IMR-90 (cell line): ENCODE results near the gene ABCC4. TPM values are rescaled to one million over a fixed set of nuclear protein-coding genes. Genes with fewer than 3 reads are reported as not detected.

ENCODE experiments used
- ATAC-seq: fragments of 200-7000 bp; cut with Tn5 transposase; 2 replicates; pipeline ENCODE4 v1.9.1; 2020; ENCODE audit warnings: low read depth, mild to moderate bottlenecking, moderate library complexity
- BruUV-seq: library from RNA; stranded (reverse); fragments of 400-500 nt; replicated peaks from 2 replicates; lab custom pipeline; 2021; lab: Mats Ljungman, UMichigan
- CTCF ChIA-PET: fragments of 300-600 bp; formaldehyde crosslinking; extraction: SDS; loops from one replicate; lab custom pipeline; 2021; ENCODE audit warnings: antibody characterized with exemption; lab: Yijun Ruan, JAX
- POLR2A ChIA-PET: fragments of 300-600 bp; sonication (Branson Sonifier 250); formaldehyde crosslinking; loops from one replicate; lab custom pipeline; 2022; ENCODE audit warnings: antibody characterized with exemption; ENCODE audit not compliant: unreplicated experiment; lab: Charles Lee
- DNase-seq: peaks from one replicate; pipeline ENCODE4 v3.0.0; 2013
- H2AFZ ChIP-seq: replicated peaks from 2 replicates; pipeline ENCODE3; 2013; ENCODE audit warnings: low read length, mild to moderate bottlenecking; ENCODE audit not compliant: poor library complexity
- H2AK5ac ChIP-seq: 2 replicates; pipeline ENCODE4 v1.6.1; 2013; ENCODE audit warnings: low read depth, low read length, inconsistent platforms
- H2AK9ac ChIP-seq: replicated peaks from 2 replicates; pipeline ENCODE3; 2013; ENCODE audit warnings: mild to moderate bottlenecking, low read depth, low read length, moderate library complexity; ENCODE audit not compliant: poor library complexity
- H2BK120ac ChIP-seq: 2 replicates; pipeline ENCODE4 v1.6.1; 2013; ENCODE audit warnings: low read depth, low read length, inconsistent platforms
- H2BK15ac ChIP-seq: 3 replicates; pipeline ENCODE4 v1.6.1; 2013; ENCODE audit warnings: low read depth, low read length, inconsistent platforms
- H2BK20ac ChIP-seq: 2 replicates; pipeline ENCODE4 v1.6.1; 2013; ENCODE audit warnings: low read depth, mild to moderate bottlenecking, inconsistent platforms, low read length, moderate library complexity
- H2BK5ac ChIP-seq: 2 replicates; pipeline ENCODE4 v1.6.1; 2013; ENCODE audit warnings: mild to moderate bottlenecking, low read depth, low read length, inconsistent platforms; ENCODE audit not compliant: poor library complexity, severe bottlenecking
- H3K14ac ChIP-seq: replicated peaks from 2 replicates; pipeline ENCODE4 v1.6.1; 2013; ENCODE audit warnings: low read depth, low read length, inconsistent platforms
- H3K18ac ChIP-seq: 2 replicates; pipeline ENCODE4 v1.6.1; 2013; ENCODE audit warnings: low read depth, low read length, control low read depth
- H3K23ac ChIP-seq: 2 replicates; pipeline ENCODE4 v1.6.1; 2013; ENCODE audit warnings: low read depth, low read length, inconsistent platforms
- H3K27ac ChIP-seq: 2 replicates; pipeline ENCODE4 v1.5.1; 2013; ENCODE audit warnings: mild to moderate bottlenecking, control low read depth, low read length; ENCODE audit not compliant: insufficient read depth
- H3K27me3 ChIP-seq: 2 replicates; pipeline ENCODE4 v1.6.1; 2013; ENCODE audit warnings: low read length; ENCODE audit not compliant: control insufficient read depth, insufficient read depth
- H3K36me3 ChIP-seq: 2 replicates; pipeline ENCODE4 v1.6.1; 2013; ENCODE audit warnings: low read length, mixed read lengths; ENCODE audit not compliant: control insufficient read depth, insufficient read depth
- H3K4ac ChIP-seq: 2 replicates; pipeline ENCODE4 v1.6.1; 2013; ENCODE audit warnings: low read depth, low read length, inconsistent platforms
- H3K4me1 ChIP-seq: 2 replicates; pipeline ENCODE4 v1.6.1; 2013; ENCODE audit warnings: low read length, mixed read lengths; ENCODE audit not compliant: control insufficient read depth, insufficient read depth
- H3K4me2 ChIP-seq: 2 replicates; pipeline ENCODE4 v1.6.1; 2013; ENCODE audit warnings: low read depth, mild to moderate bottlenecking, control low read depth, low read length, moderate library complexity
- H3K4me3 ChIP-seq: 2 replicates; pipeline ENCODE4 v1.5.1; 2013; ENCODE audit warnings: low read depth, mild to moderate bottlenecking, control low read depth, low read length, moderate library complexity; ENCODE audit not compliant: insufficient read depth
- H3K56ac ChIP-seq: 2 replicates; pipeline ENCODE4 v1.6.1; 2013; ENCODE audit warnings: low read length, inconsistent platforms; ENCODE audit not compliant: insufficient read depth; ENCODE audit errors: extremely low read depth
- H3K79me1 ChIP-seq, 2 experiments: 2 replicates each; pipeline ENCODE4 v1.6.1; 2013; ENCODE audit warnings: low read length in 2 of 2, inconsistent platforms in 1 of 2, low read depth in 1 of 2
- H3K9ac ChIP-seq: 2 replicates; pipeline ENCODE4 v1.6.1; 2013; ENCODE audit warnings: low read depth, low read length, control low read depth
- H3K9me1 ChIP-seq: 2 replicates; pipeline ENCODE4 v1.6.1; 2013; ENCODE audit warnings: low read length, inconsistent platforms; ENCODE audit not compliant: insufficient read depth
- H3K9me3 ChIP-seq: 2 replicates; pipeline ENCODE4 v1.6.1; 2013; ENCODE audit warnings: low read length; ENCODE audit not compliant: control insufficient read depth, insufficient read depth
- H4K20me1 ChIP-seq: 2 replicates; pipeline ENCODE4 v1.6.1; 2013; ENCODE audit warnings: low read length, inconsistent platforms; ENCODE audit not compliant: insufficient read depth
- H4K5ac ChIP-seq: 2 replicates; pipeline ENCODE4 v1.6.1; 2013; ENCODE audit warnings: mild to moderate bottlenecking, low read depth, low read length, control low read depth
- H4K8ac ChIP-seq, 2 experiments: 2 replicates each; pipeline ENCODE4 v1.6.1; 2013; ENCODE audit warnings: low read depth in 2 of 2, low read length in 2 of 2, control low read depth in 1 of 2, inconsistent platforms in 1 of 2
- H4K91ac ChIP-seq: 2 replicates; pipeline ENCODE4 v1.6.1; 2013; ENCODE audit warnings: low read depth, low read length, inconsistent platforms; ENCODE audit not compliant: insufficient read depth
- NFE2L2 ChIP-seq: fragments of 150-350 bp; IDR thresholded peaks from 2 replicates; pipeline ENCODE4 v1.6.1; 2016; ENCODE audit warnings: low read depth, mild to moderate bottlenecking, low read length
- WGBS, 2 experiments: methylation state at CpG; one replicate each; pipeline versions ENCODE4 v1.1.5 to v1.1.7; 2013; ENCODE audit warnings: missing lambda C conversion rate in 2 of 2; ENCODE audit not compliant: insufficient read length in 1 of 2; ENCODE audit errors: extremely low coverage in 2 of 2; 5-methylcytosine and 5-hydroxymethylcytosine counted together
- dilution Hi-C: fragments of 300-500 bp; cut with HindIII; formaldehyde crosslinking; loops from one replicate; pipeline ENCODE4 v1.14.3; 2018; ENCODE audit warnings: low sequenced_read_pairs; ENCODE audit not compliant: unreplicated experiment
- in situ Hi-C: fragments of 300-500 bp; cut with MboI; formaldehyde crosslinking; loops from 3 replicates; pipeline ENCODE4 v1.14.3; 2019; ENCODE audit warnings: low sequenced_read_pairs, inconsistent platforms, mixed read lengths
- intact Hi-C: fragments of 100-400 bp; cut with micrococcal nuclease; formaldehyde crosslinking; loops from 2 replicates; pipeline ENCODE4 v1.10.0; 2022
- polyA plus RNA-seq, 3 experiments: library from polyadenylated mRNA; depleted of rRNA; stranded (reverse); fragments of >200 nt; gene quantifications; 2 replicates each; pipeline ENCODE4 v1.2.3, GENCODE V29; 2012; ENCODE audit warnings: low replicate concordance in 1 of 3
- total RNA-seq: library from RNA; depleted of rRNA; stranded (reverse); fragments of >200 nt; gene quantifications from 2 replicates; pipeline ENCODE4 v1.2.3, GENCODE V29; 2012

The ABCC4 gene
- total and polyA plus RNA-seq, 2 of the 4 experiments (the other 2 are of a cell fraction) = 16.6 to 41.4 TPM

- peaks cover 48 to 80% of the 10 kb centered on the region in 2 experiments for H3K79me1 ChIP-seq
- no peak overlapping the region for H2BK20ac ChIP-seq
- peaks cover 9% of the 10 kb centered on the region for H3K4me1 ChIP-seq
- H2AK5ac ChIP-seq = no peak overlapping the region
- no peak overlapping the region for H3K4me2 ChIP-seq
- TF ChIP-seq NFE2L2 = no peak
- H2AFZ ChIP-seq = no peak overlapping the region
- no peak overlapping the region for H2BK5ac ChIP-seq
- H4K20me1 ChIP-seq = peaks cover 6% of the 10 kb centered on the region; the same call in 1 of the 2 replicates
- H3K4ac ChIP-seq = no peak overlapping the region
- CTCF ChIA-PET = interaction anchor here (1.1 kb wide), 1 partner anchor 13 kb away, joined by 3 read pairs; no protein-coding TSS in a partner anchor
- H3K14ac ChIP-seq = no peak overlapping the region
- no peak overlapping the region for H2BK15ac ChIP-seq
- no peak overlapping the region for H3K56ac ChIP-seq
- H3K23ac ChIP-seq = no peak overlapping the region
- dilution Hi-C loops (no loop called here), intact Hi-C loops (no loop called here), in situ Hi-C loops (no loop called here)
- no peak overlapping the region for H2AK9ac ChIP-seq
- no peak overlapping the region for H4K8ac ChIP-seq
- BruUV-seq = no TSS peak
- H4K91ac ChIP-seq = no peak overlapping the region
- H4K5ac ChIP-seq = no peak overlapping the region
- DNase-seq = no peak
- peaks cover 28% of the 10 kb centered on the region for H3K9me1 ChIP-seq
- no peaks in the 10 kb centered on the region for H3K9me3 ChIP-seq
- H3K36me3 ChIP-seq = peaks cover 23% of the 10 kb centered on the region
- no CpG with 5 or more reads among the region's 9 CpGs for WGBS, 2 experiments
- H3K27me3 ChIP-seq = no peaks in the 10 kb centered on the region
- no peak overlapping the region for H3K4me3 ChIP-seq
- ATAC-seq = no peak
- no peak overlapping the region for H3K9ac ChIP-seq
- H3K18ac ChIP-seq = no peak overlapping the region
- POLR2A ChIA-PET = no interaction called here
- no peak overlapping the region for H3K27ac ChIP-seq
- H2BK120ac ChIP-seq = no peak overlapping the region
Observed at GRCh38 chr13:95231393-95231792, 69.9 kb downstream of the ABCC4 start.
